HG02588 (cell line): ENCODE data around the gene UBAP1L.
"Not testable (repeated sequence)": the region's sequence is repeated elsewhere in the genome, so short reads cannot be mapped to it uniquely, and the experiment has no call there.

ENCODE experiments used
- ATAC-seq: cut with Tn5 transposase; IDR thresholded peaks from one replicate; pipeline ENCODE4 v1.9.1; 2021; ENCODE audit warnings: mild to moderate bottlenecking, moderate library complexity; ENCODE audit not compliant: unreplicated experiment

UBAP1L gene

GRCh38 chr15:65085207-65085753, 29.7 kb downstream of the UBAP1L start:
- no peak for ATAC-seq

GRCh38 chr15:65084500-65085206, 30.3 kb downstream of the UBAP1L start:
- no peak for ATAC-seq

- no peak for ATAC-seq
These were observed 31.7 kb downstream of the UBAP1L start for GRCh38 chr15:65083262-65083701.

GRCh38 chr15:65082303-65082953, 32.6 kb downstream of the UBAP1L start:
- ATAC-seq: no peak

GRCh38 chr15:65081758-65082157, 33.2 kb downstream of the UBAP1L start:
- ATAC-seq: no peak

- ATAC-seq: no peak
These were observed 33.7 kb downstream of the UBAP1L start for GRCh38 chr15:65081270-65081669.

GRCh38 chr15:65079580-65079979, 35.4 kb downstream of the UBAP1L start:
- ATAC-seq: no peak

- ATAC-seq: no peak
These were observed 37.0 kb downstream of the UBAP1L start for GRCh38 chr15:65077981-65078352.

- ATAC-seq: no peak
These were observed 37.6 kb downstream of the UBAP1L start for GRCh38 chr15:65077291-65077980.

- ATAC-seq: no peak
These were observed 38.3 kb downstream of the UBAP1L start, which contains the start of gene KBTBD13 for GRCh38 chr15:65076486-65077290. KBTBD13 (plus strand) TSS chr15:65076746; CDS start chr15:65076816, 70 bp downstream.

GRCh38 chr15:65075607-65076395, 39.2 kb downstream of the UBAP1L start:
- ATAC-seq: not testable (repeated sequence)

- not testable (repeated sequence) for ATAC-seq
These were observed 40.1 kb downstream of the UBAP1L start for GRCh38 chr15:65074946-65075345.

- no peak for ATAC-seq
These were observed 42.4 kb downstream of the UBAP1L start for GRCh38 chr15:65072617-65073016.

GRCh38 chr15:65072027-65072426, 43.0 kb downstream of the UBAP1L start:
- ATAC-seq: no peak

- ATAC-seq: no peak
These were observed 43.6 kb downstream of the UBAP1L start for GRCh38 chr15:65071381-65071811.

- no peak for ATAC-seq
These were observed 45.0 kb downstream of the UBAP1L start for GRCh38 chr15:65069779-65070546.

GRCh38 chr15:65069179-65069578, 45.8 kb downstream of the UBAP1L start:
- ATAC-seq: no peak

- ATAC-seq: no peak
These were observed 46.6 kb downstream of the UBAP1L start for GRCh38 chr15:65068403-65068788.
